Uterus (tissue), 4 donors: Measurements from ENCODE around the gene GPR12. TPM values are rescaled to one million over a fixed set of nuclear protein-coding genes. Genes with fewer than 3 reads are reported as not detected.

Experiments used
- DNase-seq, 2 donors: peaks; one replicate each; pipeline ENCODE4 v3.0.0-alpha.2; 2019 to 2020
- H3K27ac ChIP-seq, 2 donors: fragments of 200-600 bp; sonication (generic); 1 replicate in 1 of 2; 2 replicates in 1 of 2; pipeline ENCODE4 v1.5.1; 2016 to 2018
- H3K27me3 ChIP-seq, 2 donors: fragments of 200-600 bp; sonication (generic); one replicate each; pipeline ENCODE4 v1.5.1; 2018 to 2019; ENCODE audit warnings: control low read depth in 1 of 2
- H3K36me3 ChIP-seq, 2 donors: fragments of 200-600 bp; sonication (generic); one replicate each; pipeline ENCODE4 v1.5.1; 2019; ENCODE audit warnings: control low read depth in 1 of 2
- H3K4me1 ChIP-seq, 2 donors: fragments of 200-600 bp; sonication (generic); one replicate each; pipeline ENCODE4 v1.5.1; 2018 to 2019; ENCODE audit warnings: control low read depth in 1 of 2
- H3K4me3 ChIP-seq, 2 donors: fragments of 200-600 bp; sonication (generic); 1 replicate in 1 of 2; 2 replicates in 1 of 2; pipeline ENCODE4 v1.5.1; 2018 to 2019; ENCODE audit warnings: mild to moderate bottlenecking in 1 of 2
- H3K9me3 ChIP-seq, 2 donors: fragments of 200-600 bp; sonication (generic); one replicate each; pipeline ENCODE4 v1.5.1; 2019; ENCODE audit warnings: control low read depth in 1 of 2
- POLR2A ChIP-seq, 2 donors: fragments of 450-650 bp; IDR thresholded peaks; one replicate each; pipeline ENCODE4 v1.6.1; 2016; ENCODE audit warnings: antibody characterized with exemption in 2 of 2, mild to moderate bottlenecking in 1 of 2, moderate library complexity in 1 of 2
- intact Hi-C: fragments of 100-400 bp; cut with DNase I; formaldehyde crosslinking; loops from one replicate; pipeline ENCODE4 v1.15.1; 2023; ENCODE audit warnings: low total_unique reads
- total RNA-seq, 4 donors: library from RNA; depleted of rRNA in 3 of 4; stranded (reverse); fragments of >200 nt in 3 of 4; gene quantifications; one replicate each; pipeline versions ENCODE4 v1.1.0 to v1.2.4, GENCODE V29; 2014 to 2023
- TF ChIP-seq, protein P1 (sequence below), 4 experiments: fragments of 200-600 bp in 2 of 4; fragments of 450-650 bp in 2 of 4; sonication (generic) in 2 of 4; IDR thresholded peaks; one replicate each; pipeline ENCODE4 v1.5.1; 2016 to 2019; ENCODE audit warnings: antibody characterized with exemption in 4 of 4, mild to moderate bottlenecking in 2 of 4, moderate library complexity in 1 of 4
- donor health status: DM: yes; HTN: yes; CAD: no.

The GPR12 gene, protein sequence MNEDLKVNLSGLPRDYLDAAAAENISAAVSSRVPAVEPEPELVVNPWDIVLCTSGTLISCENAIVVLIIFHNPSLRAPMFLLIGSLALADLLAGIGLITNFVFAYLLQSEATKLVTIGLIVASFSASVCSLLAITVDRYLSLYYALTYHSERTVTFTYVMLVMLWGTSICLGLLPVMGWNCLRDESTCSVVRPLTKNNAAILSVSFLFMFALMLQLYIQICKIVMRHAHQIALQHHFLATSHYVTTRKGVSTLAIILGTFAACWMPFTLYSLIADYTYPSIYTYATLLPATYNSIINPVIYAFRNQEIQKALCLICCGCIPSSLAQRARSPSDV
- total RNA-seq, result not detected

DNA sequence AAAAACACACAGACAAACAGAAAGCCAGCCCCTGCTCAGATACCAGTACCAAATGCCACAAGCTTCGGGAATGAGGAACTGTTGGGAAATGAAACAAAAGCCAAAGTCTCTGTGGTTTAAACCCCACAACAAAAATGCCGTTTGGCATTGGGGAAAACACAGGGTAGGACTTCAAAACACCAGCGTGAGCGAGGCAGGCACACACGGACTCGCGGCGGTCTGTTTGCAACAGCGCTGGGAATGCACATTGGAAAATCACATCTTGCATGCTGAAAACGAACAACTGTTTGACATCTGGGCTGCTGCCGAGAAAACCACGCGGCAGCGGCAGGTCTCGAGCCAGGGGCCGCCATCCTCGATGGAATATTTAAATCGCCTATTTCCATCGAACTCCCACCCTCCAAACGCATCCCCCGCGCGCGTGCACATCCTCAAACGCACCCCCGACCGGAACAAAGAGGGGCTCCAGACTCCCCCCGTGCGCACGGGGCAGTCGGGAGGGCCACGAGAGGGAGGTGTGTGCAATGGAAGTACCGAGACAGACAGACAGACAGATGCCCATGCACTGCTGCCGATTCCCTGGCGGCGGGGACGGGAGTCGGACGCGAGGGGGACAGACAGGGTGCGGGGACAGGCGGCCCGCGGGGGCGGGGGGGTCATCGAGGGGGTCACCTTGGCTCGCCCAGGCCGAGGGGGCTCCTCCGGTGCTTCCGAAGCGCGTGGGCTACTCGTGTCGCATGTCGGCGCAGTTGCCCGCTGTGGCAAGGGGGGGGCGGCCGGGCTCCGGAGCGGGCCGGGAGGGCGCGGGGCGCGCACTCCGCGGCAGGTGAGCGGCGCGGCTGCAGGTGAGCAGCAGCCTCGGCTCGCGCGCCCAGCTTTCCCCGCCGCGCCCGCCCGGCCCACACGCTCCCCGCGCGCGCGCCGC is at the start of gene GPR12:
Gene GPR12 (minus strand): TSS at position 880 of the 925 bp plus-strand sequence. CDS start 959 bp downstream, outside the sequence.
- H3K27me3 ChIP-seq, result peaks cover 6 to 31% of the 10 kb centered on the region in 2 donors
- TF ChIP-seq, protein P1, sequence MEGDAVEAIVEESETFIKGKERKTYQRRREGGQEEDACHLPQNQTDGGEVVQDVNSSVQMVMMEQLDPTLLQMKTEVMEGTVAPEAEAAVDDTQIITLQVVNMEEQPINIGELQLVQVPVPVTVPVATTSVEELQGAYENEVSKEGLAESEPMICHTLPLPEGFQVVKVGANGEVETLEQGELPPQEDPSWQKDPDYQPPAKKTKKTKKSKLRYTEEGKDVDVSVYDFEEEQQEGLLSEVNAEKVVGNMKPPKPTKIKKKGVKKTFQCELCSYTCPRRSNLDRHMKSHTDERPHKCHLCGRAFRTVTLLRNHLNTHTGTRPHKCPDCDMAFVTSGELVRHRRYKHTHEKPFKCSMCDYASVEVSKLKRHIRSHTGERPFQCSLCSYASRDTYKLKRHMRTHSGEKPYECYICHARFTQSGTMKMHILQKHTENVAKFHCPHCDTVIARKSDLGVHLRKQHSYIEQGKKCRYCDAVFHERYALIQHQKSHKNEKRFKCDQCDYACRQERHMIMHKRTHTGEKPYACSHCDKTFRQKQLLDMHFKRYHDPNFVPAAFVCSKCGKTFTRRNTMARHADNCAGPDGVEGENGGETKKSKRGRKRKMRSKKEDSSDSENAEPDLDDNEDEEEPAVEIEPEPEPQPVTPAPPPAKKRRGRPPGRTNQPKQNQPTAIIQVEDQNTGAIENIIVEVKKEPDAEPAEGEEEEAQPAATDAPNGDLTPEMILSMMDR (IDR thresholded peaks at IDR 0.05), result no peak
- no peak for TF ChIP-seq POLR2A (IDR thresholded peaks at IDR 0.05)
- no peak within 1 kb of the TSS for H3K27ac ChIP-seq
- intact Hi-C loops, result no loop called here
- H3K36me3 ChIP-seq, result no peaks in the 10 kb centered on the region
- peaks cover 0 to 4% of the 10 kb centered on the region in 2 donors for H3K4me1 ChIP-seq
- H3K4me3 ChIP-seq, result peak within 1 kb of the TSS in 1 of 2 donors; percentile 7
- no peaks in the 10 kb centered on the region for H3K9me3 ChIP-seq
- DNase-seq, result no peak

DNA sequence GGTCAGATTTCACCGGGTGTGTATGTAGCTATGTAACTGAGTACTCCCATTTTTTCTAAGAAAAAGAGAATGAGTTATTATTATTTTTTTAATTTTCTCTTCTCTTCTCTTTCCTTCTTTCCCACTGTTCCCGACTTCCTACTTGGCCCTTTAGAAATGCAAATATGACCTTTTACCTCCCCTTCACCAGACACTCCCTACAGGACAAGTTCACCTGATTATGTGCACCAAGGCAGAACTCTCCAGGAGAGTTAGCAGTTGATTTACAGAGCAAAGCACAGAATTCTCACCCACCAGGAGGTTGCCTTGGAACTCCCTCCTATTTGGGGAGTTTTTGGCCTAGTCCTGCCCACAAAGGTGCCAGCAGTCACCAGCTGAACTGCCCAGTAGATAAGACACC is 49.5 kb upstream of the GPR12 start:
- H3K27ac ChIP-seq, result no peak overlapping the region
- no peaks in the 10 kb centered on the region for H3K4me1 ChIP-seq
- H3K27me3 ChIP-seq, result no peaks in the 10 kb centered on the region
- TF ChIP-seq, protein P1 (IDR thresholded peaks at IDR 0.05), result no peak
- TF ChIP-seq POLR2A (IDR thresholded peaks at IDR 0.05), result no peak
- no peak overlapping the region for H3K4me3 ChIP-seq
- intact Hi-C loops, result no loop called here
- DNase-seq, result no peak
- no peaks in the 10 kb centered on the region for H3K9me3 ChIP-seq
- no peaks in the 10 kb centered on the region for H3K36me3 ChIP-seq

DNA sequence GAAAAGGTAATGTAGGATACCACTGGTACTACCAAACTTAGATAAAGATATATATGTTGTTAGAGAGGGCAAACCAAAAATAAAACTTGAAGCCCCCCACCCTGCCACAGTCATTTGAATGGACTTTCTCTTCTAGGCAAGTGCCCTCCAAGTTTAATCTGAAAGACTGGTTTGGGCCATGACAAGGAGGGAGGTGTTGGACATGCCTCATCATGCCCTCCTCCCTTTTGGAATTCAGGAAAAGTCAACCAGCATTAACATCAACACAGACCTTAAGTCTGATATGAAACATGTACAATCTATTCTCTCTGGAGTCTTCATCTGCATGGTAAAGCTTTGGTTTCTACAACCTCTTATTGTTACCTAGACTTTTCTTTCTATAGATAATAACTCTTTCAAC is 46.3 kb upstream of the GPR12 start:
- peaks cover 0 to 3% of the 10 kb centered on the region in 2 donors for H3K27me3 ChIP-seq
- H3K9me3 ChIP-seq, result no peaks in the 10 kb centered on the region
- intact Hi-C loops, result no loop called here
- H3K4me3 ChIP-seq, result no peak overlapping the region
- no peaks in the 10 kb centered on the region for H3K36me3 ChIP-seq
- H3K4me1 ChIP-seq, result no peaks in the 10 kb centered on the region
- TF ChIP-seq, protein P1 (IDR thresholded peaks at IDR 0.05), result no peak
- TF ChIP-seq POLR2A (IDR thresholded peaks at IDR 0.05), result no peak
- no peak overlapping the region for H3K27ac ChIP-seq
- DNase-seq, result no peak

DNA sequence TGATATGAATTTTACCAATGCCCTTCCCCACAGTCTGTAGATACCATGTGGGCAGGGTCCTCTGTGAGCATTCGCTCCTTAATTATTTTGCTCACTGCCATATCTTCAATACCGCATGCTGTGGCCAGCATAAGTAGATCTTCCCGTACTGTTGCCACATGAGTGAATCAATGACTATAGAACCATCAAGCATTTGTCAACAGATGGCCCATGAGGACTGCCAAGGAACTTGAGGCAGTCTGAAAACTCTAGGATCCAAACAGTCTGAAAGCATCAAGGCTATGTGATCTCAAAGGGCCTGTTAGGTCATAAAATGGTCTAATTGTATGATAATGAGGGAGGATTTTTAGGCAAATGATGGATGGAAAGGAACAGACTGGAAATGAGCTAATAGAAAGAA is 27.4 kb upstream of the GPR12 start:
- Histone ChIP-seq H3K36me3 (no peaks in the 10 kb centered on the region), H3K9me3 (no peaks in the 10 kb centered on the region), H3K4me1 (no peaks in the 10 kb centered on the region), H3K27me3 (no peaks in the 10 kb centered on the region), H3K27ac (no peak overlapping the region), H3K4me3 (no peak overlapping the region)
- intact Hi-C loops, result loop anchor here (10.0 kb wide), 1 partner anchor 933 kb away; no protein-coding TSS in a partner anchor
- no peak for DNase-seq
- no peak for TF ChIP-seq POLR2A (IDR thresholded peaks at IDR 0.05)
- TF ChIP-seq, protein P1 (IDR thresholded peaks at IDR 0.05), result no peak
